GM12878 (cell line): Measurements from ENCODE around the gene CKAP2.
"Not testable (repeated sequence)": the region's sequence is repeated elsewhere in the genome, so short reads cannot be mapped to it uniquely, and the experiment has no call there.

ENCODE experiments used
- BCL11A ChIP-seq: IDR thresholded peaks from 2 replicates; pipeline ENCODE4 v1.6.1; 2011; ENCODE audit warnings: low read depth, low read length
- CTCF ChIP-seq, 3 experiments: IDR thresholded peaks in 2 of 3; conservative IDR thresholded peaks in 1 of 3; 2 replicates each; pipeline ENCODE4 v1.5.1; 2011; ENCODE audit warnings: low read depth in 3 of 3, low read length in 3 of 3, mild to moderate bottlenecking in 3 of 3, control low read depth in 2 of 3, moderate library complexity in 2 of 3, inconsistent platforms in 1 of 3, mixed read lengths in 1 of 3; ENCODE audit not compliant: control insufficient read depth in 2 of 3, insufficient read depth in 1 of 3; ENCODE audit errors: extremely low read depth in 1 of 3
- IRF3 ChIP-seq: fragments of 450-650 bp; IDR thresholded peaks from 2 replicates; pipeline ENCODE4 v1.6.1; 2014; ENCODE audit warnings: mild to moderate bottlenecking
- POLR2AphosphoS5 ChIP-seq: IDR thresholded peaks from 2 replicates; pipeline ENCODE4 v1.6.1; 2011; ENCODE audit warnings: mild to moderate bottlenecking, low read length, inconsistent platforms
- REST ChIP-seq: IDR thresholded peaks from 2 replicates; pipeline ENCODE4 v1.6.1; 2012; ENCODE audit warnings: mild to moderate bottlenecking, low read depth, low read length

DNA sequence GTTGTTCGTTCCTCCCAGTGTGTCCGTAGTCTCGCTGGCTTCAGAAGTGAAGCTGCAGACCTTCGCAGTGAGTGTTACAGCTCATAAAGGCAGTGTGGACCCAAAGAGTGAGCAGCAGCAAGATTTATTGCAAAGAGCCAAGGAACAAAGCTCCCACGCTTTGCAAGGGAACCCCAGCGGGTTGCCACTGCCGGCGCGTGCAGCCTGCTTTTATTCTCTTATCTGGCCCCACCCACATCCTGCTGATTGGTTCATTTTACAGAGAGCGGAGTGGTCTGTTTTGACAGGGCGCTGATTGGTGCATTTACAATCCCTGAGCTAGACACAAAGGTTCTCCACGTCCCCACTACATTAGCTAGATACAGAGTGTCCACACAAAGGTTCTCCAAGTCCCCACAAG is 47.8 kb upstream of the CKAP2 start:
- not testable (repeated sequence) for TF ChIP-seq REST; IRF3; POLR2AphosphoS5; BCL11A; CTCF (IDR thresholded peaks at IDR 0.05 in 2 of 3, conservative IDR thresholded peaks at IDR 0.05 in 1 of 3; ENCODE audit: control insufficient read depth in 2 of 3, extremely low read depth in 1 of 3, insufficient read depth in 1 of 3, low read depth in 3 of 3, low read length in 3 of 3)
